ENCODE results near the gene SURF6.
"Not testable (repeated sequence)": the region's sequence is repeated elsewhere in the genome, so short reads cannot be mapped to it uniquely, and the experiment has no call there.

DNA sequence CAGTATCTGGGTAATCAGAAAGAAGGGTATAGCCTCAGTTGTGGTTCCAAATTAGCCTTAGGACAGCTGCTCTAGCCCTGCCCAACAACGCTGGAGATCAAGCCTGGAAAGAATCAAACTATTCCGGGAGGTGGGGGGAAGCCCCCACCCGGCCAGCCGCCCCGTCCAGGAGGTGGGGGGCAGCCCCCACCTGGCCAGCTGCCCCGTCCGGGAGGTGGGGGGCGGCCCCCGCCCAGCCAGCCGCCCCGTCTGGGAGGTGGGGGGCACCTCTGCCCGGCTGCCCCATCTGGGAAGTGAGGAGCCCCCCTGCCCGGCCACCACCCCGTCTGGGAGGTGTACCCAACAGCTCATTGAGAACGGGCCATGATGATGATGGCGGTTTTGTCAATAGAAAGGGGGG is 36.0 kb downstream of the SURF6 start:
- TF ChIP-seq POLR2AphosphoS5, CTCF (IDR thresholded peaks at IDR 0.05): not testable (repeated sequence)
